Measurements from ENCODE around the gene MMUT. TPM values are rescaled to one million over a fixed set of nuclear protein-coding genes. Genes with fewer than 3 reads are reported as not detected.
A peak's percentile ranks its signal among the peaks of the same experiment; 100 is the strongest.
"Not testable (repeated sequence)": the region's sequence is repeated elsewhere in the genome, so short reads cannot be mapped to it uniquely, and the experiment has no call there.

MMUT gene
- 9.9 and 11.1 TPM in 2 replicates for total RNA-seq (2014; rRNA removed; shearing (Covaris generic))

DNA sequence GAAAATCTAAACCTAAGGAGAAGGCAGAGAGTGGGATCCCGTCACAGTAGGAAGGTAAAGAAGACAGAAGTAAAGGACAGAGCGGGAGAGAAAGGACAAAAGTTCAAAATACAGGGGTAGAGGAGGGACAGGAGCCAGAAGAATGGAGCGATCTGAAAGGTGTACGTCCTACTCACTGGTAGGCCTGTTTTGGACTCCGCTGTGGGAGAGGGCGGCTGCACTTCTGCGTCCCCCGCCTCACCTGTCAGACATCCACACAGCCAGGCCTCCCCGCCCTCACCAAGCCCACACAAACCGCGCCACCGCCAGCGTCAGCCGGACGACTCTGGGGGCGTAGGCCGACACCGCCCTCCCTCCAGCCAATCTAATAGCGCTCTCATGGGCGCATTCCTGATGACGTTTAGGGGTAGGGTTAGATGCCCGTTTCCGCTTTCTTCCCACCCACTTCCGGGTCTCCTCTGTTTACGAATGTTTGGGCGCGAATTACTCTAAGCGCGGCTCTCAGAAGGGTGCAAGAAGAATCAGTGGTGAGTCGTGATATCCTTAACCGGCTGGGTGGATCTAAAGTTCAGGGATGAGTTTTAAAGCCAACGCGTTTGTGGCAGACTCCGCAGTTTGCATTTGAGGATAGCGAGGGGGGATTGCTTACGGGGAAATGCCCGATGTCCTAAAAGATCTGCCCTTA, at the start of gene MMUT, which contains the start of gene CENPQ:
TSS of gene MMUT (minus strand) at position 327 of the 685 bp plus-strand sequence. CDS start 3,787 bp downstream, outside the sequence.
TSS of gene CENPQ (plus strand) at position 444 of the 685 bp plus-strand sequence. CDS start 6,807 bp downstream, outside the sequence.
- peak; percentile 97 for DNase-seq (ENCODE audit: low spot score)

- DNase-seq (ENCODE audit: low spot score), result no peak
Measured at GRCh38 chr6:49509342-49509741, 46.3 kb upstream of the MMUT start.

DNA sequence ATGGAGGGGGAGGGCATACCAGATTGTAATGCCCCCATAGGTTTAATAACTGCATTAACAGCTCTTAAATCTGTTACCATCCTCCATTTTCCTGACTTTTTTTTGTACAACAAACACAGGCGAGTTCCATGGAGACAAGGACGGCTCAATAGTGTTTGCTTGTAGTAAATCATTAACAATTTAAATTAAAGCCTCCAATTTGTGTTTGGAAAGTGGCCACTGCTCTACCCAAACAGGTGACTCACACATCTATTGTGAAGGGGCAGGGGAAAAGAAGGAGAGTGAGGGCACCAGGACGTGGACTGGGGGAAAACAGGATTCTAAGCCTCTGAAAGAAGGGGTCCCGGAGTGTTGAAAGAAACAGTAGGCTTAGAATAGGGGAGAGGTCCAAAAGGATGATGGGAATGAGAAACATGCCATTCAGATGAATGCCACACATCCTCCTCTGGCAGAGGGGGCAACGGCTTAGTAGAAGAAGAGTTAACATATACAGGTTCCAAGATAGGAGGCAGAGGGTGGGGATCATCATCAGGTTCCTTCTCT, 43.6 kb upstream of the MMUT start:
- DNase-seq (ENCODE audit: low spot score), result no peak

DNA sequence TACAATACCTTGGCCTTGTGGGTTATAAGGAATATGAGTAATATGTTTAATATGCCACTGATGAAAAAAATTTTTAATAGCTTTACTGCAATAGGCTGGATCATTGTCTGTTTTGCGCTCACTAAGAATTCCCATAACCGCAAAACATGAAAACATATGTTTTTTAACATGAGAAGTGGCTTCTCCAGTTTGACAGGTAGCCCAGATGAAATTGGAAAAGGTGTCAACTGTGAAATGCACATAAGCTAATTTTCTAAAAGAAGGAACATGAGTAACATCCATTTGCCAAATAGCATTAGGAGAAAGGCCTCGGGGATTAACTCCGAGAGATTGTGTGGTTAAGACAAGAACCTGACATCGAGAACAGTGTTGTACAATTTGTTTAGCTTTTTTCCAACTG, 41.6 kb upstream of the MMUT start:
- no peak for DNase-seq (ENCODE audit: low spot score)

DNA sequence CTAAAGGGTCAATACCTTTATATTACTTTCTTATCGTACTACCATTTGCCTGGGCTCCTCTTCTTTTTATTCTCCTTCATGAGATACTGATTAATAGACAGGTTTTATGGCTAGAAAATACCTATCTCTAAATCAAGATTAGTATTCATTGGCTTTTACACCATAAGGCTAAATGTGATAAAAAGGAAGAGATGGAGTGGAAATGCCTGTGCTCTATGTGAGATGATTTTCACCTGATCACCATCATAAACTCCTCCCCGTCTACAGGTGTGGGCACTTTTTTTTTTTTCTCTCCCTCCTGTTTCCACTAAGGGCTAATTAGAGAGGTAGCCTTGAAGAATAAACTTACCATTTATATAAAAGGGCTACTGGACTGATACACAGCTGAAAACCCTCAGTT, 36.6 kb upstream of the MMUT start, which contains the start of gene GLYATL3:
TSS of gene GLYATL3 (plus strand) at position 301 of the 400 bp plus-strand sequence. CDS start 12,068 bp downstream, outside the sequence.
- no peak for DNase-seq (ENCODE audit: low spot score)

- DNase-seq (ENCODE audit: low spot score), result no peak
Measured at GRCh38 chr6:49499126-49499525, 36.1 kb upstream of the MMUT start.

DNA sequence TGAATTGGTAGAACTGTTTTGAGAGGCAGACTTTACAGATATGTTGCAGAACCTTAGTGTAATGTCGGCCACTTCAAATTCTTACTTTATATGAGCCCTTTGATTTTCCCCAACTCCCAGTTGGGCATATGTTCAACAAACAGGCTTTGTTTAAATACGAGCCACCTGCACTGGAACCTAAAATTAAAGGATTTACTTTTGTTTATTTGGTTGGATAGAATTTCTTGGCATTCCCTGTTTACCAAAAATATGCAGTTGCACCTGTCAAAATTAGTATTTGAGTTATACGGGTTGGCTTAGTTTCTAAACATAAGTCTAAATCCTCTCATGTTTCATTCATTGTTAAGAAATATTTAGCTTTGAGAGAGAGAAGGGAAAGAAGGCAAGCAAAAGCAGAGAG, 34.3 kb upstream of the MMUT start:
- DNase-seq (ENCODE audit: low spot score), result no peak

GRCh38 chr6:49490633-49491032, 27.6 kb upstream of the MMUT start:
- DNase-seq (ENCODE audit: low spot score), result no peak

DNA sequence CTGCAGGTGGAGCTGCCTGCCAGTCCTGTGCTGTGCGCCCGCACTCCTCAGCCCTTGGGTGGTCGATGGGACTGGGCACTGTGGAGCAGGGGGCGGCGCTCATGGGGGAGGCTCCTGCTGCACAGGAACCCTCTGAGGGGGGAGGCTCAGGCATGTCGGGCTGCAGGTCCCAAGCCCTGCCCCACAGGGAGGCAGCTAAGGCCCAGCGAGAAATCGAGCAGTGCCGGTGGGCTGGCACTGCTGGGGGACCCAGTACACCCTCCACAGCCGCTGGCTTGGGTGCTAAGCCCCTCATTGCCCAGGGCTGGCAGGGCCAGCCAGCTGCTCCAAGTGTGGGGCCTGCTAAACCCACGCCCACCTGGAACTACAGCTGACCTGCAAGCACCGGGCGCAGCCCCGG, 20.3 kb upstream of the MMUT start:
- not testable (repeated sequence) for DNase-seq (ENCODE audit: low spot score)

GRCh38 chr6:49481846-49482245, 18.8 kb upstream of the MMUT start:
- DNase-seq (ENCODE audit: low spot score), result not testable (repeated sequence)

GRCh38 chr6:49479308-49479970, 16.4 kb upstream of the MMUT start:
- peak; percentile 55 for DNase-seq (ENCODE audit: low spot score)

- DNase-seq (ENCODE audit: low spot score), result not testable (repeated sequence)
Measured at GRCh38 chr6:49476564-49476963, 13.5 kb upstream of the MMUT start.

GRCh38 chr6:49468042-49468441, 5.0 kb upstream of the MMUT start:
- no peak for DNase-seq (ENCODE audit: low spot score)

GRCh38 chr6:49464691-49465090, 1.6 kb upstream of the MMUT start:
- no peak for DNase-seq (ENCODE audit: low spot score)

DNA sequence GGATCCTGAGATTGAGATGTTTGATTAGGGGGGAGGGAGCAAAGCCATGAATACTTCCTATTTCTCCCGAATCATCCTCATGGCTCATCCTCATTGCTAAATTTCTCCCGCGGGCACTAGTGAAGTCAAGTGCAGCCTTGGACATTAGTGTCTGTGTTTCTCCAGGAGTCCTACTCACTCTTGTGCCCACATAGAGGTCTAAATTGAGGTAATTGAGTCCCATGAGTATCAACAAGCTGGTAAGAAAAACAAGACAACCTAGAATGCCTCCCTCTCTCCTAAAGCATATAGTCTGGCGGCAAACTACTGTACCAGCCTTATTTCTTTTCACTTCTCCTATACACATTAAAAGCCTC, 537 bp upstream of the MMUT start:
- no peak for DNase-seq (ENCODE audit: low spot score)

DNA sequence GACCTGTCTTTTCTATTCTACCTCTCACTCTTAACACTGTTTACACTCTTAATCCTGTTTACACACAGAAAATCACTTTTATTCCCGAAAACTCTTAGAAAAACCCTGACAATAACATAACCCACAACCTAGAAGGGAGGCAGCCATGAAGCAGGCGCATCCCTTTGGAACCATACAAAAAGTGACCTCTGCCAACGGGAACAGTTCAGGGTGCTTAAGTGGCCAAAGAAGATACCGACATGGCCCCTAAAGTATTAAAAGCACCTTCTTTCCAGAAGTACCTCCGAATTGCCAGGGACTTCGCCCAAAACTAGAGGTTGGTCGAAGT, 490 bp downstream of the MMUT start:
- DNase-seq (ENCODE audit: low spot score), result no peak

DNA sequence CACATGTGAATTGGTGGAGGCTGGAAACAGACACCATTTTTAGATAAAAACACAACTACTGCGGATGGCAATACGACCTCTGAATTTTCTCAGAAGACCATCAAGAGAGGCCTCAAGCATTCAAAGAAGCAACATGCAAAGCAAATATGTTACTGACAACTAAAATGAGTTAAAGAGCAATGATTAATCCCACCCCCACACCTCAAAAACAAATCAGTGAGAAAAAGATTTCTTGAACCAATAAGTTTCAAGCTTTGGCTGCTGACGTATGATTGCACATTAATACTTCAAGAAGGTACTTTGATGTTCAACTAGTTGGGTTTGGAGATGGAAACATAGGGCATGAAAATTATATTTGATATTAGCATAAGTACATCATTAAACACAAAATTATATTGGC, 982 bp downstream of the MMUT start:
- no peak for DNase-seq (ENCODE audit: low spot score)

DNA sequence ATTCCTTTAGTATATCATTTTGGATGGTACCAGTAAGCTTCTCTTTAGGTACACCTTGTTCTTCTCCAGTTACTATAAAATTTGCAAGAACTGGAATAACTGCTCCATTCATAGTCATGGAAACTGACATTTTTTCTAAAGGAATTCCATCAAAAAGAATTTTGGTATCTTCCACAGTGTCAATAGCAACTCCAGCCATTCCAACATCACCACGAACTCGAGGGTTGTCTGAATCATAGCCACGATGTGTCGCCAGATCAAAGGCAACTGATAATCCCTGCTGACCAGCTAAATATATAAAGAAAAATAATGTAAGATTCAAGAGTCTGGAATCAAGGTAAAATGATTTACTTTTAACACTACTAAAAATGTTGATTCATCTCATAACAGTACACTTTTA, 5.3 kb downstream of the MMUT start:
- no peak for DNase-seq (ENCODE audit: low spot score)

DNA sequence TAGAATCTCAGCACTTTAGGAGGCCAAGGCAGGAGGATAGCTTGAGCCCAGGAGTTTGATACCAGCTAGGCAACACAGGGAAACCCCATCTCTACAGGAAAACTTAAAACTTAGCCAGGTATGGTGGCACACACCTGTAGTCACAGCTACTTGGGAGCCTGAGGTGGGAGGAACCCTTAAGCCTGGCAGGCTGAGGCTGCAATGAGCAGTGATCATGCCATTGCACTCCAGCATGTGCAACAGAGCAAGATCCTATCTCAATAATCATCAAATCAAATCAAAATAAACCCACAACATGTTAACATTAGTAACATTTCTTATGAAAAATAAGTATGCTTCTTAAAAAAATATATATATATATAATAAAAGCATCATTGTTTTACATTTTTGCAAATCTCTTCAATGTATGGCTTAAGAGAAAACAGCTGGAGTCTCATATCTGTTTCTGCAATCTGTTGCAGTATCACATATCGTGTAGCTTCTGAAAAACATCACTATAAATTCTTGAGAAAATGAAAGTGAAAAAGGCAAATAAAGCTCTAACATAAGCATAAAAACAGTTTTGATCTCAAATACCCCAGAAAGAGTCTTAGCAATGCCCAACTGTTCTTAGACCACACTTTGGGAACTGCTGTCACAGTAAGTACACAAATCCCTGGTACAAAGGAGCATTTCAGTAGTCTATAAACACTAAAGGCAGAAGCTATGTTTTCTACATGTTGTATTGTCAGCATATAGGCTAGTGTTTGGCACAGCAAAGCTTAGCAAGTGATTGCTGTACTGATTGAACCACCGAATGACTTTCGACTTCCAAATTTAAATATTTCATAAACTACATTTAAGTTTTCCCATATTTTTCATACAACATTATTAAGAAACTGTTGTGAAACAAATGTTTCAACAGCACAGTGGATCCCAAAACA, 8.0 kb downstream of the MMUT start:
- DNase-seq (ENCODE audit: low spot score), result no peak

GRCh38 chr6:49453221-49453620, 9.8 kb downstream of the MMUT start:
- peak; percentile 9 for DNase-seq (ENCODE audit: low spot score)

GRCh38 chr6:49430866-49431265, 32.2 kb downstream of the MMUT start:
- DNase-seq (ENCODE audit: low spot score), result no peak

GRCh38 chr6:49430187-49430586, 32.9 kb downstream of the MMUT start:
- no peak for DNase-seq (ENCODE audit: low spot score)

All from H4 (cell line).